ENCODE measurements around the gene GLP1R.

DNA sequence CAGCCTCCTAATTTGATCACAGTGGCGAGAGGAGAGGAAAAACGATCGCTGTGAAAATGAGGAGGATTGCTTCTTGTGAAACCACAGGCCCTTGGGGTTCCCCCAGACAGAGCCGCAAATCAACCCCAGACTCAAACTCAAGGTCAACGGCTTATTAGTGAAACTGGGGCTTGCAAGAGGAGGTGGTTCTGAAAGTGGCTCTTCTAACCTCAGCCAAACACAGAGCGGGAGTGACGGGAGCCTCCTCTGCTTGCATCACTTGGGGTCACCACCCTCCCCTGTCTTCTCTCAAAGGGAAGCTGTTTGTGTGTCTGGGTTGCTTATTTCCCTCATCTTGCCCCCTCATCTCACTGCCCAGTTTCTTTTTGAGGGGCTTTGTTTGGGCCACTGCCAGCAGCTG, 37.7 kb downstream of the GLP1R start:
- no peak for TF ChIP-seq POLR2A (IDR thresholded peaks at IDR 0.05)
- TF ChIP-seq, protein P1, sequence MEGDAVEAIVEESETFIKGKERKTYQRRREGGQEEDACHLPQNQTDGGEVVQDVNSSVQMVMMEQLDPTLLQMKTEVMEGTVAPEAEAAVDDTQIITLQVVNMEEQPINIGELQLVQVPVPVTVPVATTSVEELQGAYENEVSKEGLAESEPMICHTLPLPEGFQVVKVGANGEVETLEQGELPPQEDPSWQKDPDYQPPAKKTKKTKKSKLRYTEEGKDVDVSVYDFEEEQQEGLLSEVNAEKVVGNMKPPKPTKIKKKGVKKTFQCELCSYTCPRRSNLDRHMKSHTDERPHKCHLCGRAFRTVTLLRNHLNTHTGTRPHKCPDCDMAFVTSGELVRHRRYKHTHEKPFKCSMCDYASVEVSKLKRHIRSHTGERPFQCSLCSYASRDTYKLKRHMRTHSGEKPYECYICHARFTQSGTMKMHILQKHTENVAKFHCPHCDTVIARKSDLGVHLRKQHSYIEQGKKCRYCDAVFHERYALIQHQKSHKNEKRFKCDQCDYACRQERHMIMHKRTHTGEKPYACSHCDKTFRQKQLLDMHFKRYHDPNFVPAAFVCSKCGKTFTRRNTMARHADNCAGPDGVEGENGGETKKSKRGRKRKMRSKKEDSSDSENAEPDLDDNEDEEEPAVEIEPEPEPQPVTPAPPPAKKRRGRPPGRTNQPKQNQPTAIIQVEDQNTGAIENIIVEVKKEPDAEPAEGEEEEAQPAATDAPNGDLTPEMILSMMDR (IDR thresholded peaks at IDR 0.05) = no peak
